Kidney tubule cell (primary cell): Measurements from ENCODE around the gene IGFBP6.
A peak's percentile ranks its signal among the peaks of the same experiment; 100 is the strongest.
"Not testable (repeated sequence)": the region's sequence is repeated elsewhere in the genome, so short reads cannot be mapped to it uniquely, and the experiment has no call there.

ENCODE experiments used
- DNase-seq: peaks from one replicate; pipeline ENCODE4 v3.0.0-alpha.2; 2018; ENCODE audit warnings: low spot score

IGFBP6 gene

DNA sequence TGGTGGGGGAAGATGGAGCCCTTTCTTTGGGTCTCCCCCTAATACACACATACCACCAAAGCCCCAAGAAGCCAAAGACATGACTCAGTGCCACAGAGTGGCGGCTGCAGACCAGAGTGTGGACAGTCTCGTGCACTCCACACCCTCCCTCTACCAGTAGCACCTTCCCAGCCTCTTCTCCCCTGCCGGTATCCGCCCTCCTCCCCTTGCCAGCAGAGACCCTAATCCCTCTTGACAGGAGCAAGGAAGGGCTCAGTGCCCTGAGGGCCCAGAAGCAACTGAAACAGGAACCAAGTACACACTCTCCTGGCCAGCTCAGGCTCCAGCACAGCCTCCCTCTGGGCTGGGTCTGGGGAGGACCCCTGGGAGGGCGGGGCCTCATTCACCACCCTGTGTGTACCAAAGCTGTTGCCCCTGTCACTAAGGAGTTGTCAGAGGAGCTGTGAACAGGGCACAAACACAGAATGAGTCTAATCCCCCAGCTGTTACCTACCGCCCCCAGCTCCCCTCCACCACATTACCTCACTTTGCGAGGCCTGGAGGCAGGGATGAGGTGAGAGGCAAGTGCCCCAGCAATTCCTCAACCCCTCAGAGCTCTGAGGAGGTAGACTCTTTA is 26.5 kb upstream of the IGFBP6 start:
- DNase-seq, result no peak

DNA sequence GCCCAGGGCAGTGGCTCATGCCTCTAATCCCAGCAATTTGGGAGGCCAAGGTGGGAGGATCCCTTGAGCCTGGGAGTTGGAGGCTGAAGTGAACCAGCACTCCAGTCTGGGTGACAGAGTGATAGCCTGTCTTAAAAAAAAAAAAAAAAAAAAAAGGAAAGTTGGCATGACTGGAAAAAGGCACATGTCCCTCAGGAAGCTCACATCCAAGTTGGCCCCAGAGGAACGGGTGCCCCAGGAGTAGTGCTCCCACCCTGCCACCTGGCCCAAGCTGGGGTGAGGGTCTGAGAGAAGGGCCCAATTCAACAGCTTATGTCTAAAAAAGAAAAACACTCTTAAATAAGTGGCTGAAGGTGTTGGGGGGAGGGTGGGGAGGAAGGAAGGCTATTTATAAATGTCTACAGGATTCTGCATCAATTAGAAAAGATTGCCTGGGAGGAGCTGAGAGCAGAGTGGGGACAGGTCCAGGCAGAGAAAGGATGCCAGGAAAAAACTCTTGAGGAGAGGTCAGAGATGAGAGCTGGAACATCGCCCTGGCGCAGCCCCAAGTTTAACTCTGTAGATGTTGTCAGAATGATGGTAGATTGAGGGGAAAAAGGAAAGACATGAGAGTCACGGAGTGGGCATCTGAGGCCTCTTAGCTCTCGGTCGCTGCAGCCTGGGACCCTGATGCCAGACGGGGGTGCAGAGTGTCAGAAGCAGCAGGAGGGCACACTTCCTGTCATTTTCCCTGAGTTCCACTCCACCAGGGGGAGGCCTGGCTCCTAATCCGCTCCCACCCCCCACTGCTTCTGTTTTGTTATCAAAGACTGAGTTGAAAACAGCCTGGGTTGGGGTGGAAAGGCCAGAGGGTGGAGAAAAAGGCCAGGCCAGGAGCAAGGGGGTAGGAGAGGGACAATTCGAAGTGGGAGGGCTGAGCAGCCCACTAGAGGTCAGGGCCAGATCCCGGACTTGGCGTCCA is 25.6 kb upstream of the IGFBP6 start:
- no peak for DNase-seq

DNA sequence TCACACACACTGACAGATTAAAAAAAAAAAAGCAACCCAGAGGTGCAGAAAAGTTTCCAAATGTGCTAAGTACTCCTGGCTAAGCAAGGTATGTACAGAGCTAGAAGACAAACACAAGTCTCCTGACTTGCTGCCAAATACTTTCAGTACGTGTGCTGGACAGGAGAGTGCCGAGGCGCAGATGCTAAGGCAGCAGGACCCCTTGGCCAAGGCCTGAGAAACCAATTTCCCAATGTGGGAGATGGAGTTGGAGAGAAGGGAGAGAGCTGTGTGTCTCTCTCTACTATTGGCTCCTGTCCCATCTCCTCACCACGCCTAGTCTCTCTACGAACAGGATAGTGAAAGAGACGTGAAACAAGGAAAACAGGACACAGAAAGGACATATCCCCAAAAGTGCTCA is 23.6 kb upstream of the IGFBP6 start:
- DNase-seq, result no peak

- DNase-seq, result no peak
These were observed 23.0 kb upstream of the IGFBP6 start for GRCh38 chr12:53074283-53074998.

- DNase-seq, result no peak
These were observed 22.5 kb upstream of the IGFBP6 start for GRCh38 chr12:53074999-53075370.

- DNase-seq, result no peak
These were observed 21.0 kb upstream of the IGFBP6 start for GRCh38 chr12:53076461-53076860.

- DNase-seq, result no peak
These were observed 20.4 kb upstream of the IGFBP6 start for GRCh38 chr12:53077030-53077429.

- no peak for DNase-seq
These were observed 18.8 kb upstream of the IGFBP6 start for GRCh38 chr12:53078425-53079225.

DNA sequence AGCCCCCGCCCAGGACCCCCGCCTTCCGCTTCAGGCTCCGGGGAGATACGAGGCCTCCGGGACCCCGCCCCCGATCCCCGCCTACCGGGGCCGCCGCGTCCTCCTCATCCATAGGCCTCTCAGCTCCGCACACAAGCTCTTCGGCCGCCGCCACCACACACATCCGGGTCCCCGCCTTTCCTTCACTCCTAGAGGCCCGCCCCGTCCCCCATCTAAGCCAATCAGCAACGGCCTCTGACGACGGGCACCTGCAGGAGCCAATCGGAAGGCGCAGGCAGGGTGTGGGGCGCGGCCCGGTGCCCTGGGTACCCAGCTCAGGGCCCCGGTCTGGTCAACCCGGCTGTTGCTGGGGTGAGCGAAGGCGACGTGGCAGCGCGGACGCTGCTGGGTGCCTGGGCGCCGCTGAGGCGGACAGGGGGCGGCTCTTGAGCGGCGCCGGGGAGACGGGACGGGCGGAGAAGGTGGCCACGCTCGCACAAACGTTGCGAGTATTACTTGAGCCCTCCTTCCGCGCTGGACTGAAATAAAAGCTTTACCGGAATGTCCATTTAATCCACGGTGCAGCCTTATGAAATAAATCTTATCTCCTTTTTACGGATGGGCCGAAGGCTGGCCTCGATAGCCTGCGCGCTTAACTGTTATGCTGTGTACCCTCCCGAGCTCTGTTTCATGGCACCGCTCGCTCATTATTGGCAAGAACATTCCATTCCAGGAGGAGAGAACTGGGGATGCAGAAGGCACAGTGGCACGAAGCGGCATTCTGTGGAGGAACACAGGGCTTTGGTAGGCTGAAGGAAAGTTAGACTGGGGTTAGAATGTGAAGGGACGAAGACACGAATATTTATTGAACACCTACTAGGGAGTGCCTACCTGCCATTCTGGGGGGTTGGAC is 18.0 kb upstream of the IGFBP6 start, which contains the start of gene SPRYD3:
Gene SPRYD3, minus strand, starts transcription at position 165 of the 892 bp plus-strand sequence. Its CDS starts 57 bp downstream, at position 108.
- DNase-seq, result peak; percentile 98

DNA sequence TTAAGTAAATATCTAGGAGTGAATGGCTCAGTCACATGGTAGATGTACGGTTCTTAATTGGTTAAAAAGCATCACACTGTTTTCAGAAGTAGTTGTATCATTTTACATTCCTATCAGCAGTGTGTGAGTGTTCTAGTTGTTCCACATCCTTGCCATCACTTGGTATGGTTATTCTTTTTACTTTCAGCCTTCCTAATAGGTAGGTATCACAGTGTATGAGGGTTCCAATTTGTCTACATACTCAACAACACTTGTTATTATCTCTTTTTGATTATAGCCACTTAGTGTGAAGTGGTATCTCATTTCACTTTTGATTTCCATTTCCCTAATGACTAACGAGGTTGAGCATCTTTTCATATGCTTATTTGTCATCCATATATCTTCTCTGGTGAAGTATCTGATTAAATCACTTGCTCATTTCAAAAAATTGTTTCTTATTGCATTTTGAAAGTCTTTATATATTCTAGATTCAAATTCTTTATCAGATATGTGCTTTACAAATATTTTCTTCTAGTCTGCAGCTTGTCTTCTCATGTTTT is 14.8 kb upstream of the IGFBP6 start:
- DNase-seq, result no peak

DNA sequence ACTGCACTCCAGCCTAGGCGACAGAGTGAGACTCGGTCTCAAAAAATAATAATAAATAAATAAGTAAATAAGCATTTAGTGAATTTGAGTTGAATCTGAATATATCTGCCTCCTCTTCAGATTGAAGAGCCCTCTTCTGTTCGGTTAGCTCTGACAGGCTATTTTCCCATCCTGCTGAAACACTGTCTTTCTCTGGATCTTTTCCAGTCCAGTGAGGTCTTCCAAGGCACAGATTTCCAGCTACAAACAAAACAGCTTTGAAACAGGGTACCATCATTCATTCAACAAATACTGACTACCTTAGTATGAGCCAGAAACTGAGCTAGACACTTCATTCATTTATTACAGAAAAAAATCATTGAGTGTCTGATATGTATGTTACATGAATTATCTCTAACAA is 11.1 kb upstream of the IGFBP6 start:
- no peak for DNase-seq

DNA sequence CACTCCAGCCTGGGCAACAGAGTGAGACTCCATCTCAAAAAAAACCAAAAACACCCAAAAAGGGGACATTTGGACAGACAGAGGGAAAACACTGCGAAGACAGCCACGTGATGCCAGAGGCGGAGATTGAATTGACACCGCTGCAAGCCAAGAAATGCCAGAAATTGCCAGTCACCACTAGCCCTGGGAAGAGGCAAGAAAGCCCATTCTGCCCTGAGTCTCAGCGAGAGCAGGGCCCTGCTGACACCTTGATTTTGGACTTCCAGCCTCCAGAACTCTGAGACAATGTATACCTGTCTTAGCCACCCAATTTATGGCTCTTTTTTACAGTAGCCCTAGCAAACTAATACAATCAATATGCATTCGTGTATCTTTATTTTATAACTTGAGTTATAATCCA is 7.4 kb upstream of the IGFBP6 start:
- no peak for DNase-seq

- no peak for DNase-seq
These were observed 6.9 kb upstream of the IGFBP6 start for GRCh38 chr12:53090554-53090953.

GRCh38 chr12:53091756-53092155 is 5.7 kb upstream of the IGFBP6 start:
- DNase-seq, result no peak

DNA sequence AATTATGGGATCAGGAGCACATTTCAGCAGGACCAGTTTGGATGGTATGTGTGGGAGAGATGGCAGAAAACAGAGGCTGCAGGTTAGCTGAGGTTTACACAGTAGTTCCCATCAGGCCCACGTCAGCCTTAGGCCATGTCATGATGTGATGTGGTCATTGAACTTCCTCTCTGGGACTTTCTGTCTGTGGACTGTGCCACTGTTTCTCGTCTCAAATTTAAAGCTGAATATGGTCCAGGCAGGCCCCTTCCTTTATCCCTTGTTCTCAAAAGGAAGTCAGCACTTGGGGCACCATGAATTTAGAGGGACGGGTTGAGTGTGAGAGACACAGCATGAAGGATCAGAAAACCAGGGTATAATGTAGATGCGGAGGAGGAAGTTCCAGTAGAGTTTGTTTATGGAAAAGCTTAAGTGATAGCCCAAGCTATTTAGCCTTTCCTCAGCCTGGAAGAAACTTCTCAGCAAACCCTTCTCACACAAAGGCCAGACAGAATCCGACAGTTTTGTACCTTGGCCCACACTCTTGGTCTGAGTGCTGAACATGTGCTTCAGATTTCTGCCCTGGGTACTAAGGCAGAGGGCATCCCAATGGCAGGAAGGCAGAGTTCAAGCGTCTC is 3.6 kb upstream of the IGFBP6 start:
- DNase-seq, result no peak

DNA sequence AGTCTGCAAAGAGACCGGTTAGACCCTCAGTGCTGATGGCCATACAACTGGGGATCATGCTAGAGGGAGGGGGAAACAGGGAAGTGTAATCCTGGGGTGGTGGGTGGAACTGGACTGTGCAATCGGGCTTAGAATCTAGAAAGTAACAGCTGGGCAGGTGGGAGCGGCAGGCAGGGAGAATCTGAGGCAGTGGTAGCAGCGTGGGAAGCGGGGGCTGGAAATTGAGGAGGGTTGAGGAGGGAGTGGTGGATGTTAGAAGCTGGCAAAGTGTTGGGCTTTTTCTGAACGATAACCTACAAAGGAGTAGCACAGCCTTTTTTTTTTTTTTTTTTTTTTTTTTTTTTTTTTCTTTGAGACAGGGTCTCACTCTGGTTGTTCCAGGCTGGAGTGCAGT is 3.1 kb upstream of the IGFBP6 start:
- no peak for DNase-seq

- peak; percentile 43 for DNase-seq
These were observed 2.5 kb upstream of the IGFBP6 start for GRCh38 chr12:53094796-53095595.

DNA sequence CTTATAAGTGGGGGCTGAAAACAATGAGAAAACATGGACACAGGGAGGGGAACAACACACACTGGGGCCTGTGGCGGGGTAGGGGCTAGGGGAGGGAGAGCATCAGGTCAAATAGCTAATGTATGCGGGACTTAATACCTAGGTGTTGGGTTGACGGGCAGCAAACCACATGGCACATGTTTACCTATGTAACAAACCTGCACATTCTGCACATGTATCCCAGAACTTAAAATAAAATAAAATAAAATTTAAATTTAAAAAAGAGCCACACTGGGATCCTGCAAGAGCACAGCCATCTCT is 1.9 kb upstream of the IGFBP6 start:
- not testable (repeated sequence) for DNase-seq

DNA sequence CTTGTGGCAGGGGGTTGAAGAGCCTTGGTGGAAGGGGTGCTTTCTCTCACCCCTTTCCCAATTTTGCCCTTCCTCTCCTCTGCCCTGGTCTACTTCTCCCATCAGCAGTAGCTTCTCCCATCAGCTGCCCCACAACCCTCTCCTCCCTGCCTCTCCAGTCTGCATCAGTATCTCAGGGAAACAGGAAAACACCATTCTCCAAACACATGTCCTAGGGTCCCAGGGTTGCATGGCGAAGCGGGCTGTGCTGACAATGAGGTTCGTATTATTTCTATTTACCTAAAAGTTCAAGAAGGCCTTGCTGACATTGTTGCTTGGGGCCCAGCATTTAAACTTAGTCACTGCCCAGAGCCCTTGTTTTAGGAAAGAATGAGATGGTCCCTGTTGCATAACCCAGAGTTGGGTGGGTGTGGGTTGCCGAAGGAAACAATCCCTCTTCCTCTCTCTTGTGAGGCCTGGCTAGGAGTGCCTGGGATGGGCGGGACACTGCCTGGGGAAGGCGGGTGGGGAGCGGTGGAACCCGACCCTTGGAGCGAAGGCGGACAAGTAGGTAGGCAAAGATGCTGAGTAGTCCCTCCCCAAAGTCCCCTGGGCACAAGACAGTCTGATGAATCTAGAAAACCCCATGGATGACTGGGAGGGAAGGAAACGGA is 1.3 kb upstream of the IGFBP6 start:
- no peak for DNase-seq
